ENCODE results near the gene AQP7. TPM values are rescaled to one million over a fixed set of nuclear protein-coding genes. Genes with fewer than 3 reads are reported as not detected.
"Not testable (repeated sequence)": the region's sequence is repeated elsewhere in the genome, so short reads cannot be mapped to it uniquely, and the experiment has no call there.

The AQP7 gene
- total RNA-seq, 1 donor from 2014 or later = 150 TPM

DNA sequence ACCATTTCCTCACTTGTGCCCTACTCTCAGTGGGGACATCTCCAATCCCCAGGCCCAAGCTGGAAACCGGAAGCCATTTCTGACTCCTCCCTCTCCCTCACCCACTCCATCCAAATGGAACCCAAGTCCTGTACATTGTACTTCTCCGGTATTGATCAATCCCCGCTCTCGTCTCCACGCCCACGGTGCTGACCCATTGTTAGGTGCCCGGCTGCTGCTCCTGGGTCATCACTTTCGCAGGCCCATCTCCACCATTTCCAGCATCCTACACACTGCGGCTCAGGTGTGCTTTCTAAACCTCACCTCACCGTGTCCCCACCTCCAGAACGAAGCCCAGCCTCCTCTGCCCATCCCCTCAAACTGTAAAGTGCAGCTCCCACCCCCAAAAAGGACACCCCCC, 19.0 kb downstream of the AQP7 start:
- Histone ChIP-seq H3K36me3 (peaks cover 16% of the 10 kb centered on the region), H3K4me1 (peaks cover 48% of the 10 kb centered on the region)
- H3K4me3 ChIP-seq; DNase-seq; H3K27ac ChIP-seq (replicated peaks); H3K27me3 ChIP-seq (ENCODE audit: low read depth); intact Hi-C loops (cut with micrococcal nuclease); H3K9me3 ChIP-seq (replicated peaks): not testable (repeated sequence)

DNA sequence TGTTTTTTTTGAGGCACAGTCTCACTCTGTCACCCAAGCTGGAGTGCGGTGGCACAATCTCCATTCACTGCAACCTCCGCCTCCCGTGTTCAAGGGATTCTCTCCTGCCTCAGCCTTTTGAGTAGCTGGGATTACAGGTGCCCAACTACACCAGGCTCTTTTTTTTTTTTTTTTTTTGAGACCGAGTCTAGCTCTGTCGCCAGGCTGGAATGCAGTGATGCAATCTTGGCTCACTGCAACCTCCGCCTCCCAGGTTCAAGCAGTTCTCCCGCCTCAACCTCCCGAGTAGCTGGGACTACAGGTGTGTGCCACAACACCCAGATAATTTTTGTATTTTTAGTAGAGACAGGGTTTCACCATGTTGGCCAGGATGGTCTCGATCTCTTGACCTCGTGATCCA, 20.0 kb downstream of the AQP7 start:
- H3K9me3 ChIP-seq (replicated peaks); H3K4me3 ChIP-seq; DNase-seq; H3K27me3 ChIP-seq (ENCODE audit: low read depth); intact Hi-C loops (cut with micrococcal nuclease): not testable (repeated sequence)
- Histone ChIP-seq H3K4me1 (peaks cover 38% of the 10 kb centered on the region), H3K36me3 (peaks cover 16% of the 10 kb centered on the region), H3K27ac (replicated peaks) (peak overlapping the region; percentile 76)

DNA sequence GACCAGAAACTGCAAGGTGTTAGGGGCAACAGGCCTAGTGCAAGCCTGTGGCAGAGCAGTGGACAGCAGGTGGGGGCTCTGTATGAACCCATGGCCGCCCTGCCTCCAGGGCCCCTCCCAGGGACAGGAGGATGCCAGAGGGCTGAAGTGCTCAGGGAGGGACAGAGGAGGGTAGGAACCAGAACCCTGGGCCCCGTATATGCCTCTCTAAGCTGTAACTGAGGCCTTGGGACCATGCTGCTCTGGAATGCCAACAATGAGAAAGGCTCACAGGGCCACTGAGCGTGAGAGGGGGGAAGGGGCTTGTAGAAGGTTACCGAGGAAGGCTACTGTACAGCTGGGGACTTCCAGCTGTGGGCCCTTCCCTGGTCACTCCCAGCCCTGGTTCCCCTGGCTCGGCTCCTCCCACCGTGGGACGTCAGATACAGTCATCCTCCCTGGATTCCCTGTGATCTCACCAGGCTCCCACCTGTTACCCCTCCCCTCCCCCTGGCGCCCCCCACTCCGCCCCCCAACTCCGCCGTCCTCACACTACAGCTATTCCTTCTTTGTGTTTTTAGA, 21.1 kb downstream of the AQP7 start:
- TF ChIP-seq, protein P1, sequence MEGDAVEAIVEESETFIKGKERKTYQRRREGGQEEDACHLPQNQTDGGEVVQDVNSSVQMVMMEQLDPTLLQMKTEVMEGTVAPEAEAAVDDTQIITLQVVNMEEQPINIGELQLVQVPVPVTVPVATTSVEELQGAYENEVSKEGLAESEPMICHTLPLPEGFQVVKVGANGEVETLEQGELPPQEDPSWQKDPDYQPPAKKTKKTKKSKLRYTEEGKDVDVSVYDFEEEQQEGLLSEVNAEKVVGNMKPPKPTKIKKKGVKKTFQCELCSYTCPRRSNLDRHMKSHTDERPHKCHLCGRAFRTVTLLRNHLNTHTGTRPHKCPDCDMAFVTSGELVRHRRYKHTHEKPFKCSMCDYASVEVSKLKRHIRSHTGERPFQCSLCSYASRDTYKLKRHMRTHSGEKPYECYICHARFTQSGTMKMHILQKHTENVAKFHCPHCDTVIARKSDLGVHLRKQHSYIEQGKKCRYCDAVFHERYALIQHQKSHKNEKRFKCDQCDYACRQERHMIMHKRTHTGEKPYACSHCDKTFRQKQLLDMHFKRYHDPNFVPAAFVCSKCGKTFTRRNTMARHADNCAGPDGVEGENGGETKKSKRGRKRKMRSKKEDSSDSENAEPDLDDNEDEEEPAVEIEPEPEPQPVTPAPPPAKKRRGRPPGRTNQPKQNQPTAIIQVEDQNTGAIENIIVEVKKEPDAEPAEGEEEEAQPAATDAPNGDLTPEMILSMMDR (IDR thresholded peaks at IDR 0.05; ENCODE audit: borderline replicate concordance) = no peak
- no peak overlapping the region for H3K4me3 ChIP-seq
- peak overlapping the region; percentile 76 for H3K27ac ChIP-seq (replicated peaks)
- no peaks in the 10 kb centered on the region for H3K9me3 ChIP-seq (replicated peaks)
- peaks cover 16% of the 10 kb centered on the region for H3K36me3 ChIP-seq
- H3K27me3 ChIP-seq (ENCODE audit: low read depth) = no peaks in the 10 kb centered on the region
- intact Hi-C loops (cut with micrococcal nuclease) = no loop called here
- H3K4me1 ChIP-seq = peaks cover 30% of the 10 kb centered on the region
- no peak for DNase-seq

DNA sequence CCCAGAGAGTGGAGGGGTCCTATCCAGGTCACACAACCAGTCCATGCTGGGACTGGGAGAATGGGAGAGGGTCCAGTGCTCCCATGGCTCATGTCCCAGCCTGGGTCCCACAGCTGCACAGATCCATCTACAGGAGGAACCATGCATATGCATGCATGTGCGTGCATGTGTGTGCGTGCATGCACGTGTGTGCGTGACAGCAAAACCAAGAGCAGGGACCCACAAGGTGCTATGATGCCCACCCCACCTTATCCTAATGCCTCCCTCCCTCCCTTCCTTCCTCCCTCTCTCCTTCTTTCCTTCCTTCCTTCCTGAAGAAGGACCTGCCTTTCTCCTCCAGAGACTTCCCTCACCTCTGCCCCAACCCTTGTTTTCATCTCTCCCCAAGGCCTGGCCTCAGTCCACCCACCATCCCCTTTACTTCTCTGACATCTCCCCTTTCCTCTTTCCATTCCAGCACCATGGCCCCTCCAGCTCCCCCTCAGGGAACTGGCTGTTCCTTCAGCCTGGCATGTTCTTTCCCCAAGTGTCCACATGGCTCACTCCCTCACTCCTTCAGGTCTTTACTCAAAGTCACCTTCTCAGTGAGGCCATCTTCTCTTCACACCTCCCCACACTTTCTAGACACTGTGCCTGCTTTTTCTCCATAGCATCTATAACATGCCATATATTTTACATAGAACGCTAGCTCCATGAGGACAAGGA, 21.8 kb downstream of the AQP7 start:
- no peak for DNase-seq
- Histone ChIP-seq H3K4me1 (peaks cover 33% of the 10 kb centered on the region), H3K27ac (replicated peaks) (peak overlapping the region; percentile 76)

DNA sequence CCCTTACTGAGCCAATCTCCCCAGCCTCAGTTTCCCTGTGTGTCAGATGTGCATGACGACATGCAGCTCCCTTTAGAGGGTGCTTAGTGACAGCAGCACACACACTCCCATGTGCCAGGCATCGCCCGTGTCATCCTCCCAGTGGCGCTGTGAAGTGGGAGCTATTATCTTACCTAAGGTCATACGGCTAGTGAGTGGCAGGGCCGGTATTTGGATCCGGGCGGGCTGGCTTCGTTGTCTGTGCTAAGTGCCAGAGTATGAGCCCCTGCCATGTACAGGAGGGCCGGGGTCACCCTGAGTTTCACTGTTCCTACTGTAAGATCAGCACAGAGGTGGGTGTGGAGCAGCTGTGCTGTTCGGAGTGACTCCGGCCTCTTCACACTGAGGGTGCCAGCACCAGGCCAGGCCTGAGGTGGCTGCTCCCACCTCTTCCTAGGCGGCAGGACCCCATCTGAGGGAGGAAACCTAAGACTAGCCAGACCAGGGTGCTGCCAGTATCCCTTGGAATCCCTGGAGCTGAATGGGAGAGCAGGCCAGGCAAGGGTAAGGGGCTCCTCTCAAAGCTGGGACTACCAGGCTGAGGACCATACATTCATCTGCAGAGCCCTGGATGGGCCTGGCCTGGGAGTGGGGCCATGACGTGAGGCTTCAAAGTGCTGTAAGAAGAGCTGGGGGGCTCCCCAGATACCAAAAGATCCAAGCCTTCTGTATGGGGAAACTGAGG, 22.5 kb downstream of the AQP7 start:
- no peaks in the 10 kb centered on the region for H3K9me3 ChIP-seq (replicated peaks)
- peak overlapping the region; percentile 76 for H3K27ac ChIP-seq (replicated peaks)
- H3K27me3 ChIP-seq (ENCODE audit: low read depth) = no peaks in the 10 kb centered on the region
- no peak for DNase-seq
- H3K36me3 ChIP-seq = peaks cover 7% of the 10 kb centered on the region
- intact Hi-C loops (cut with micrococcal nuclease) = no loop called here
- no peak overlapping the region for H3K4me3 ChIP-seq
- peaks cover 40% of the 10 kb centered on the region for H3K4me1 ChIP-seq
- TF ChIP-seq, protein P1 (IDR thresholded peaks at IDR 0.05; ENCODE audit: borderline replicate concordance) = no peak

More for the DNA sequence above, 21.8 kb downstream of the AQP7 start:
- Histone ChIP-seq H3K36me3 (peaks cover 11% of the 10 kb centered on the region), H3K4me3 (no peak overlapping the region), H3K9me3 (replicated peaks) (no peaks in the 10 kb centered on the region), H3K27me3 (ENCODE audit: low read depth) (no peaks in the 10 kb centered on the region)
- intact Hi-C loops (cut with micrococcal nuclease) = no loop called here
- TF ChIP-seq, protein P1 (IDR thresholded peaks at IDR 0.05; ENCODE audit: borderline replicate concordance) = no peak

DNA sequence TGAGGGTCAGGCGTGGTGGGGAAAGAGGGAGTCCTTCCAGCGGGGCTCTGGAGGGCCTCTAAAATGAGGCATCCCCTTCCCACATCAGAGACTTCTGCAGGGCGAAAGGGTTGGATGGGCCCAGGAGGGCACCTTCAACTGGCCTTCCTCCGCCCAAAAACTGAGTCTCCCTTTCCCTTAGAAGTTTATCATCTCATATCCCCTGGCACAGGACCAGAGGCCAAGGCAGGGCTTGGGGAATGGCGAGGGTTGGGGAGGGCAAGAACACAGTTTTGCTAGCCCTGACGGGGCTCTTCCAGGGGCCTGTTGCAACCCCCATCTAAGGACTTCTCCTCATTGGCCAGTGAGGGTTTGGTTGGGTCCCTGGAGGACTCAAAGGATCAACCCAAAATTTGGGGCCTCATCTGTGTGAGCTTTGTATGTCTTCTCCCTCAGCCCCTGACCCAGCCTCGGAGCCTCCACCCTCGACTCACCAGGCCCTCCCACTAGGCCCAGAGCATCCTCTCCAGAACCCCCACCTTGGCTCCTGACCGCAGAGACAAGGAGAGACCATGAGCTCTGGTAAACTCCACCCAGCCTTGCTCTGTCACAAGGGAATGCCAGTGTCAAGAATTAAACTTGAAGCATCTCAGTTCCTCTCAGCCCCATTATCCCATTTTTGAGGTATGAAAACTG, 24.1 kb downstream of the AQP7 start:
- Histone ChIP-seq H3K27me3 (ENCODE audit: low read depth) (no peaks in the 10 kb centered on the region), H3K27ac (replicated peaks) (no peak overlapping the region), H3K4me3 (no peak overlapping the region), H3K9me3 (replicated peaks) (no peaks in the 10 kb centered on the region), H3K4me1 (peaks cover 43% of the 10 kb centered on the region), H3K36me3 (no peaks in the 10 kb centered on the region)
- TF ChIP-seq, protein P1 (IDR thresholded peaks at IDR 0.05; ENCODE audit: borderline replicate concordance) = no peak
- intact Hi-C loops (cut with micrococcal nuclease) = no loop called here
- no peak for DNase-seq

Measured in left ventricle myocardium inferior (tissue), 1 donor.